Vagina (tissue), 2 donors: ENCODE measurements around the gene CADPS.

Experiments
- CTCF ChIP-seq, 3 experiments: fragments of 450-650 bp in 2 of 3; fragments of 200-600 bp in 1 of 3; sonication (generic) in 1 of 3; IDR thresholded peaks; one replicate each; pipeline ENCODE4 v1.5.1; 2017 to 2019; ENCODE audit warnings: antibody characterized with exemption in 3 of 3, mild to moderate bottlenecking in 2 of 3, moderate library complexity in 2 of 3
- POLR2A ChIP-seq, 2 donors: fragments of 450-650 bp; IDR thresholded peaks; one replicate each; pipeline ENCODE4 v1.6.1; 2017; ENCODE audit warnings: antibody characterized with exemption in 2 of 2, mild to moderate bottlenecking in 2 of 2, moderate library complexity in 2 of 2

GRCh38 chr3:62600033-62600432 lies 275.2 kb downstream of the CADPS start:
- TF ChIP-seq CTCF (IDR thresholded peaks at IDR 0.05) (no peak), POLR2A (IDR thresholded peaks at IDR 0.05) (no peak)
